Epithelial cell of esophagus (primary cell): ENCODE data around the gene CEP162.
"Not testable (repeated sequence)": the region's sequence is repeated elsewhere in the genome, so short reads cannot be mapped to it uniquely, and the experiment has no call there.

Experiments used
- DNase-seq: peaks from one replicate; pipeline ENCODE4 v3.0.0; 2010; ENCODE audit warnings: low read depth
- H3K4me3 ChIP-seq: 2 replicates; pipeline ENCODE4 v1.5.1; 2011; ENCODE audit warnings: mild to moderate bottlenecking, low read length, control low read depth
- CTCF ChIP-seq: IDR thresholded peaks from 2 replicates; pipeline ENCODE4 v1.5.1; 2011; ENCODE audit warnings: low read depth, mild to moderate bottlenecking, low read length, control low read depth, inconsistent platforms; ENCODE audit not compliant: insufficient read depth; ENCODE audit errors: missing control alignments

Gene CEP162

GRCh38 chr6:84172080-84172479 lies 55.4 kb downstream of the CEP162 start:
- H3K4me3 ChIP-seq: no peak overlapping the region
- no peak for DNase-seq
- no peak for TF ChIP-seq CTCF

- DNase-seq: no peak
- no peak for TF ChIP-seq CTCF
Measured at GRCh38 chr6:84167457-84167856, 60.0 kb downstream of the CEP162 start.

GRCh38 chr6:84166395-84166794 lies 61.0 kb downstream of the CEP162 start:
- no peak for DNase-seq
- H3K4me3 ChIP-seq: no peak overlapping the region
- no peak for TF ChIP-seq CTCF

More at GRCh38 chr6:84167457-84167856, 60.0 kb downstream of the CEP162 start:
- H3K4me3 ChIP-seq: no peak overlapping the region

GRCh38 chr6:84164328-84164727 lies 63.1 kb downstream of the CEP162 start:
- H3K4me3 ChIP-seq: not testable (repeated sequence)

GRCh38 chr6:84161190-84161589 lies 66.3 kb downstream of the CEP162 start:
- no peak overlapping the region for H3K4me3 ChIP-seq
- TF ChIP-seq CTCF: no peak
- DNase-seq: no peak

More at GRCh38 chr6:84164328-84164727, 63.1 kb downstream of the CEP162 start:
- DNase-seq: not testable (repeated sequence)

GRCh38 chr6:84156306-84156705 lies 71.1 kb downstream of the CEP162 start:
- no peak for TF ChIP-seq CTCF
- no peak for DNase-seq
- H3K4me3 ChIP-seq: no peak overlapping the region

GRCh38 chr6:84151669-84152068 lies 75.8 kb downstream of the CEP162 start:
- no peak for TF ChIP-seq CTCF
- no peak overlapping the region for H3K4me3 ChIP-seq
- DNase-seq: no peak
